GM21786 (cell line): ENCODE data around the gene BMP7.

Experiments
- ATAC-seq: cut with Tn5 transposase; IDR thresholded peaks from one replicate; pipeline ENCODE4 v1.9.1; 2021; ENCODE audit not compliant: unreplicated experiment

BMP7 gene

DNA sequence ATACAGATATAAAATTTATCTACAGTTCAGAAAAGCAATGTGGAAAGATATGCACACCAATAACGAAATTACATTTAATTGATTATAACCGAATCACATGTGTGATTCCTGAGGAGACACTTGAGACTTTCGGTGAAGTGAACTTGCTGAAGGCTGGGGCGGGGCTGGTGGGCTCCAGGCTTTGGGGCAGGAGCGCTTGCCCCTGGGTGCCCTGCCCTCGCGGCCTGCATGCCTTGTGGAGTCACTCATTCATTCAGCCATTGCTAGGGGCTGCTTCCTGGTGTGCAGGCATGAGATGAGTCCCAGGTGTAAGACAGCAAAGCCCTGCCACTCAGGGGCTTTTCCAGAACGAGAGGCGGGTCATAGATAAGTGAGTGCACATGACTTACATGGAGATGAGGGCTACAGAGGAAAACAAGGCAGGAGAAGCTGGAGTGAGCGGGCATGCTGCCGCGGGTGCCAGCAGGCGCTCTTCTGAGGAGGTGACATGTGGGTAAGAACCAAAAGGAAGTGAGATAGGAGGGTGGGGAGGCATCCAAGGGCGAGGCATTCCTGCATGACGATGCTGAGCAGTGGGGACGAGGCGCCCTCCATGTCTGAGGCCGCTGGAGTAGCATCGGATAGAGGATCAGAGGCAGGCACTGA lies 88.7 kb downstream of the BMP7 start:
- ATAC-seq: no peak

DNA sequence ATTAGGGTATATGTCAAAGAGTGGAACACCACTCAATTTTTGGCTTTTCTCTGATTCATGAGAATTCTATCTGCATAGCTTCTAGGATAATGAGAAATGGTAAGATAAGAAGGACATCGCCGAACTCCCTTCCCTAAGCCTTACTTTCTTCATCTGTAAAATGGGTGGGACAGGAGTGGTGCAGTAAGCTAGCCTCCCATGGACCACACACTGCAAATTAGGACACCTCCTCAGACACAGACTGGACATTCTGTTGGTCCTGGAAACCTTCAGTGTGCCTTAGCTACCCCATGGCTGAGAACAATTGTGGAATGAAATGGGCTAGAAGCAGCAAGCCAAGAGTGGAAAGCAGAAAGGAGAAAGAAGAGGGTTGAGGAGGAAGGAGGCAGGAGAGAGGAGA lies 89.6 kb downstream of the BMP7 start:
- ATAC-seq: no peak

DNA sequence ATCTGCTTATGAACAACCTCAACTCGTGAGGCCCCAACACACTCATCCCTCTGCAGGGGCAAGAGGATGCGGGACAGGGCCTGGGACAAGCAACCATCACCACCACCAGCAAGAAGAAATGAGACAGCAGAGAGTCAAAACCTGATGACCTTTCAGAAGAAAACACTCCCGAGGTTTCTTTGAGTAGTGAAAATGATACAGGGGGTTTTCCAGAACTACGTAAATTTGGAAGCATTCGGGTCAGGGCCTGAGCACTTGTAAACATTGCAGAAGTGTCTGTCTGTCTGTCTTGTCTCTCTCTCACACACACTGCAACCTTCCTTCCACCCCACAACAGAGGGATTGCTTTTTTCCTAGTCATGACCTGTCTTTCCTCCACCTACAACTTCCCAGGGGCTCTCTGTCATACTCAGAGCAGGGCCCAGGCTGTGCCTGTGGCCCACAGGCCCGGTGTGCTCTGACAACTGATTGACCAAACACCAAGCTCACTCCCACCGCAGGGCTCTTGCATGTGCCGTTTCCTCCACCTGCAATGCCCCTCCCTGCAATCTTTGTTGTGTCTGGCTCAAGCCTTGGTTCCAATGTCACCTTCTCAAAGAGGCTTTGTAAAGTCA lies 90.9 kb downstream of the BMP7 start:
- ATAC-seq: no peak

DNA sequence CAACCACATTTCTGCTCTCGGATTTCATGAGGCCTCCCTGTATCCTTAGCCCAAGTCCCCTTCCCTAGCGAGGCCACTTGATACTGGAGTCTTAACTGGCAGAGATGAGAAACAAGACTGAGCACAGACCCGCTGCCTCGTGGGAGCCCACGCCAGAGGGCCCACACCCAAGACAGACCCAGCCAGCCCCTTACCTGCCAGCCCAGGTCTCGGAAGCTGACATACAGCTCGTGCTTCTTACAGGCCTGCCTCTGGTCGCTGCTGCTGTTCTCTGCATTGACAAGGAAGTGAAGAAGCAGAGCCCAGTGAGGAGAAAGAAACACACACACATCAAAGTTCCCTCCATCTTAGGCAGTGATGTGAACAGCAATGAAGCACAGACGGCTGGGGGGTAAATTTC lies 91.7 kb downstream of the BMP7 start:
- ATAC-seq: no peak

- no peak for ATAC-seq
Measured at GRCh38 chr20:57173986-57174385, 92.5 kb downstream of the BMP7 start.

DNA sequence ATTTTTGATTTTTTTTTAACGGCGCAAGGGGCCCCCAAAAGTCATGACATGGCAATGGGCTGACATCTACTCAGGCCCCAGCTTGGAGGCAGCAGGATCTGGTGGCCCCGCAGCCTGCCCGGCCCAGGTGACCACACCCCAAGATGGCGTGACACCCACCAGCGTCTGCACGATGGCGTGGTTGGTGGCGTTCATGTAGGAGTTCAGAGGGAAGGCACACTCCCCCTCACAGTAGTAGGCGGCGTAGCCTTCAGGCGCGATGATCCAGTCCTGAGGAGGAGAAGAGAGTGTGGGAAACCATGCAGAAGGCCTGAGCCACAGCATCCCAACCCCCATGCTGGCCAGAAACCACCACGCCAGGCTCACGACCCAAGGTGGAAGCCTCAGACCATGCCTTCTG lies 93.4 kb downstream of the BMP7 start:
- no peak for ATAC-seq

DNA sequence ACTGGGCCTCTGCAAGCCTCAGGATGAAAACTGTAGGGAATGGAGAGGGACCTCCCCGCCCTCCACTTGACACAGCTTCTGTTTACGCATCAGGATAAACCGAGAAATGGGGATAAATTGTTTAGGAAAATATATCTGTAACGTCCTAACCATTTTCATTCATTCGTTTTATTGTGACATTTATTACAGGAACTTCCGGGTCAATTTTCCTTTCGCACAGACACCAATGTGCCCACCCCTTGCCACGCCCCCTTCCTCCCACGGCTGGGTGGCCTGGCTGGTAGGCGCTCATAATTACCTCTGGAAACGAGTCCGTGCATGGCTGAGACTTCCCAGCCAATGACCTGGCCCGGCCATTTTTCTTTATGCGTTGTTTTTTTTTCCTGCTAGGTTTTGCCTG lies 96.1 kb downstream of the BMP7 start:
- no peak for ATAC-seq

- ATAC-seq: no peak
Measured at GRCh38 chr20:57169162-57169561, 97.3 kb downstream of the BMP7 start.

GRCh38 chr20:57167971-57168701 lies 98.3 kb downstream of the BMP7 start:
- ATAC-seq: no peak

DNA sequence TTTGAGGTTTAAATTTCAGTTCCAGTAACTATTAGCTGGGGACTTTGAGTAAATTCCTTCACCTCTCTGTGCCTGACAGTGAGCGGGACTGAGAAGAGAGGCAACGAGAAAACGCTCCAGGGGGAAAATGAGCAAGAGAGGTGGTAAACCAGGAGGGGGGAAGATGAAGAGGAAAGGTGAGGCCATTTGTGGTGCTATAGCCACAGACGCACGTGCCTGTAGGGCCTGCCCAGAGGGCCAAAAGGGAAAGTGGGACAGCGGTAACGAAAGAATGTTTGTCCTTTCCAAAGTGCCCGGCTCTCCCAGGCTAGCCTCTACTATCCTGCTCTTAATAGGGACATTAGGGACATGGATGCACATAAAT lies 99.2 kb downstream of the BMP7 start:
- ATAC-seq: no peak

GRCh38 chr20:57166568-57167291 lies 99.7 kb downstream of the BMP7 start:
- no peak for ATAC-seq

DNA sequence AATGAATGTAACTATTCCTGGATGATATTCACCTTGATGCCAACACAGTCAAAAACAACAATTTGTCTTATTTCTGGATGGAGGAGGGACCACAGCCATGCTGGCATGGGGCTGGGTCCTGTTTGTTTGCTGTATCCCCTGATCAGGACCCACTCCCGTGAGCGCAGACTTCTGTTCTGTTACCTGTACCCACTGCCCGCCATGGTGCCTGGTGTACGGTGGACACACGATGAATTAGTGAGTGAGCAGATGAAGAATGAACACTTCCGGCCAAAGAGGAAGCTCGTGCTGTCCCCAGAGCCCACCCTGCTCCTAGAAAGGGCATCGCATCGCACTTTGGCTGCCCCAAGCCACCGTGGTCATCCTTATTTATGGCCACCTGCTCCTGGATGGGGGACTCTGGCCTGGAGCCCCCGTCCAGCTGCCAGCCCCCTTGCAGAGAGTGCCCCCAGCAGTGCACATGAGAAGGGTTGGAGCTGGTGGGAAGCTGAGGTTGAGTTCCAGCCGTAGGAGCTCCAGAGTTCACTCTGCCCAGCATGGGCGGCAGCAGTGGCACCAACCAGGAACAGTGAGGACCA lies 100.9 kb downstream of the BMP7 start:
- no peak for ATAC-seq

- no peak for ATAC-seq
Measured at GRCh38 chr20:57164872-57165271, 101.6 kb downstream of the BMP7 start.

- no peak for ATAC-seq
Measured at GRCh38 chr20:57163041-57163440, 103.4 kb downstream of the BMP7 start.

- ATAC-seq: no peak
Measured at GRCh38 chr20:57162362-57162652, 104.1 kb downstream of the BMP7 start.

- ATAC-seq: no peak
Measured at GRCh38 chr20:57161478-57162361, 104.7 kb downstream of the BMP7 start.

GRCh38 chr20:57160985-57161384 lies 105.5 kb downstream of the BMP7 start:
- ATAC-seq: no peak

GRCh38 chr20:57159945-57160610 lies 106.4 kb downstream of the BMP7 start:
- ATAC-seq: no peak

DNA sequence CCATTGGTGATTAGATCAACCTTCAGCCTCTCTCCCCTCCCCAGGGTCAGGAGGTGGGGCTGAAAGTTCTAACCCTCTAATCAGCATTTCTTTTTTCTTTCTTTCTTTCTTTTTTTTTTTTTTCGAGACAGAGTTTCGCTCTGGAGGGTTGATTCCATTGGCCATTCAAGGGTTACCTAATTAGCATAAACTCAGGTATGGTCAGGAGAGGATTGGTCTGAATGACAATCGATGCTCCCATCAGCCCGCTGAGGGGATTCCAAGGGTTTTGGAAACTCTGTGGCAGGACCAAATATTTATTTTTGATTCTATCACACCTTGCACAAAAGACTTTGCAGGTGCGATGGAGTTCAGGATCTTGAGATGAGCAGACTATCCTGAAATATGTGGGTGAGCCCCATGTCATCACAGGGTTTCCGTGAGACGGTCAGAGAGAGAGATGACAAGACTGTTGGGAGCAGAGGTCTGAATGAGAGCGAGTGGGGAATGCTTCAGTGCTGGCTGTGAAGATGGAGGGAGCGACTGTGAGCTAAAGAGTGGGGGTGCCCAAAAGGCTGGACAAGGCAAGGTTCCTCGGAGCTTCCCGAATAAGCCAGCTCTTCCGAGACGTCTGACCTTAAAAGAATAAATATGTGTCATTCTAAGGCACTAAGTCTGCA lies 107.1 kb downstream of the BMP7 start:
- ATAC-seq: no peak

DNA sequence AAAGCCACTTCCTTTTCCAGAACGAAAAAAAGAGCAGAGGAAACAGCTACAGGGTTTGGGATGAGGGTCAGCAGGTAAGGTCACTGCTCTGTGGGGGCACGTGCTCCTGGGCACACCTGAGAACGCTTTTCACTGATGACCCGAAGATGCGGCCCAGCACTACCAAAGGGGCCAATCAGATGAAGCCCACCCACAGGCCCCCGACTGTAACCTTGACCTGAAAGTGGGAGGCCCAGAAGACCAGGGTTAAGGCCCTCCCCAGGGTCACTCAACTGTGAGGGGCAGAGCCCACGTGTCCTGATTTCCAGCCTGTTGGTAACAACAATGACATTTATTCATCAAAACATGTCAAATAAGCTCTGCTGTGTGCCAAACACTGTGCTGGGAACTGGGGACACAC lies 108.0 kb downstream of the BMP7 start:
- ATAC-seq: no peak
